GM23338 (cell line): ENCODE measurements around the gene ADAMTSL5. TPM values are rescaled to one million over a fixed set of nuclear protein-coding genes. Genes with fewer than 3 reads are reported as not detected.

Experiments used
- ATAC-seq: fragments of 200-7000 bp; cut with Tn5 transposase; 3 replicates; pipeline ENCODE4 v1.9.1; 2020
- DNase-seq: peaks from one replicate; pipeline ENCODE4 v3.0.0-alpha.2; 2015; ENCODE audit warnings: low spot score
- H2AFZ ChIP-seq: fragments of 200-600 bp; sonication (generic); 2 replicates; pipeline ENCODE4 v1.8.0; 2016; ENCODE audit warnings: antibody characterized with exemption, mild to moderate bottlenecking, moderate library complexity
- H3F3A ChIP-seq: fragments of 200-600 bp; sonication (generic); replicated peaks from 2 replicates; pipeline ENCODE4 v1.8.0; 2017; ENCODE audit warnings: antibody characterized with exemption, mixed run types, low read depth
- H3K27ac ChIP-seq: fragments of 200-600 bp; sonication (generic); 2 replicates; pipeline ENCODE4 v1.6.1; 2016; ENCODE audit warnings: low read depth
- H3K27me3 ChIP-seq: fragments of 200-600 bp; sonication (generic); 2 replicates; pipeline ENCODE4 v1.8.0; 2016; ENCODE audit warnings: mild to moderate bottlenecking, mixed run types, moderate library complexity; ENCODE audit not compliant: insufficient read depth
- H3K36me3 ChIP-seq: fragments of 200-600 bp; sonication (generic); 2 replicates; pipeline ENCODE4 v1.8.0; 2016; ENCODE audit warnings: mild to moderate bottlenecking; ENCODE audit not compliant: insufficient read depth
- H3K4me1 ChIP-seq: fragments of 200-600 bp; sonication (generic); 2 replicates; pipeline ENCODE4 v1.8.0; 2016; ENCODE audit warnings: mild to moderate bottlenecking, moderate library complexity; ENCODE audit not compliant: insufficient read depth
- H3K4me2 ChIP-seq: fragments of 200-600 bp; sonication (generic); 2 replicates; pipeline ENCODE4 v1.7.1; 2017; ENCODE audit warnings: mixed run types
- H3K4me3 ChIP-seq: fragments of 200-600 bp; sonication (generic); 2 replicates; pipeline ENCODE4 v1.6.1; 2016; ENCODE audit warnings: mixed run types
- H3K79me2 ChIP-seq: fragments of 200-600 bp; sonication (generic); replicated peaks from 2 replicates; pipeline ENCODE4 v1.8.0; 2017; ENCODE audit warnings: mild to moderate bottlenecking; ENCODE audit not compliant: insufficient read depth
- H3K9me2 ChIP-seq: fragments of 200-600 bp; sonication (generic); 2 replicates; pipeline ENCODE4 v1.8.0; 2017; ENCODE audit not compliant: insufficient read depth
- H4K20me1 ChIP-seq: fragments of 200-600 bp; sonication (generic); replicated peaks from 2 replicates; pipeline ENCODE4 v1.8.0; 2017; ENCODE audit warnings: mild to moderate bottlenecking; ENCODE audit not compliant: insufficient read depth
- H3K27ac Mint-ChIP-seq: 2 replicates; pipeline ENCODE4 v1.8.0; 2020; ENCODE audit warnings: inconsistent platforms, mild to moderate bottlenecking, moderate library complexity, mixed read lengths
- H3K27me3 Mint-ChIP-seq: 3 replicates; pipeline ENCODE4 v1.8.0; 2022; ENCODE audit warnings: low read depth, mild to moderate bottlenecking, moderate library complexity, mixed read lengths, inconsistent platforms; ENCODE audit not compliant: insufficient read depth, poor library complexity
- H3K36me3 Mint-ChIP-seq: 3 replicates; pipeline ENCODE4 v1.8.0; 2021; ENCODE audit warnings: low read depth, mild to moderate bottlenecking, inconsistent platforms, moderate library complexity, mixed read lengths
- H3K4me1 Mint-ChIP-seq: 3 replicates; pipeline ENCODE4 v1.8.0; 2020; ENCODE audit warnings: mild to moderate bottlenecking, inconsistent platforms, mixed read lengths
- H3K4me3 Mint-ChIP-seq: 3 replicates; pipeline ENCODE4 v1.8.0; 2021; ENCODE audit warnings: moderate library complexity, mild to moderate bottlenecking, inconsistent platforms, mixed read lengths
- H3K9me3 Mint-ChIP-seq: 3 replicates; pipeline ENCODE4 v1.8.0; 2020; ENCODE audit warnings: moderate library complexity, mild to moderate bottlenecking, inconsistent platforms, mixed read lengths
- CREB1 ChIP-seq: fragments of 250-450 bp; sonication (Bioruptor Pico); IDR thresholded peaks from 2 replicates; pipeline ENCODE4 v1.5.0; 2020; ENCODE audit warnings: low read depth, mild to moderate bottlenecking, moderate library complexity
- EZH2 ChIP-seq: fragments of 200-600 bp; sonication (generic); IDR thresholded peaks from one replicate; pipeline ENCODE4 v1.8.0; 2017; ENCODE audit warnings: antibody characterized with exemption, mild to moderate bottlenecking, low read depth; ENCODE audit not compliant: unreplicated experiment
- EZH2phosphoT487 ChIP-seq: fragments of 200-600 bp; sonication (generic); IDR thresholded peaks from one replicate; pipeline ENCODE4 v1.8.1; 2018; ENCODE audit warnings: antibody characterized with exemption; ENCODE audit not compliant: unreplicated experiment
- JUNB ChIP-seq: IDR thresholded peaks from one replicate; pipeline ENCODE4 v1.6.1; 2016; ENCODE audit warnings: antibody characterized with exemption; ENCODE audit not compliant: unreplicated experiment
- STAT1 ChIP-seq: IDR thresholded peaks from one replicate; pipeline ENCODE4 v1.6.1; 2016; ENCODE audit warnings: antibody characterized with exemption; ENCODE audit not compliant: unreplicated experiment
- ZNF114 ChIP-seq: fragments of 250-450 bp; sonication (Bioruptor Pico); IDR thresholded peaks from 2 replicates; pipeline ENCODE4 v1.5.0; 2020; ENCODE audit warnings: mild to moderate bottlenecking, moderate library complexity
- ZNF331 ChIP-seq: fragments of 250-450 bp; sonication (Bioruptor Pico); IDR thresholded peaks from 2 replicates; pipeline ENCODE4 v1.5.0; 2020; ENCODE audit warnings: low read depth, mild to moderate bottlenecking, moderate library complexity
- polyA plus RNA-seq: library from polyadenylated mRNA; unstranded; fragments of >200 nt; fragmentation: Nextera tagmentation; extraction: Ambion mirVana; gene quantifications from 2 replicates; pipeline ENCODE4 v1.2.1, GENCODE V29; 2016
- total RNA-seq: library from RNA; depleted of rRNA; stranded (reverse); fragments of >200 nt; shearing (Covaris generic); gene quantifications from 2 replicates; pipeline ENCODE4 v1.2.3, GENCODE V29; 2014
- TF ChIP-seq, protein P1 (sequence below): IDR thresholded peaks from one replicate; pipeline ENCODE4 v1.6.1; 2018; ENCODE audit warnings: antibody characterized with exemption; ENCODE audit not compliant: unreplicated experiment
- TF ChIP-seq, protein P2 (sequence below): IDR thresholded peaks from 2 replicates; pipeline ENCODE4 v1.6.1; 2016; ENCODE audit warnings: antibody characterized with exemption
- TF ChIP-seq, protein P3 (sequence below), 2 experiments: fragments of 200-600 bp in 1 of 2; sonication (generic) in 1 of 2; conservative IDR thresholded peaks; 2 replicates each; pipeline versions ENCODE4 v1.5.1 to v1.6.1; 2016 to 2017; ENCODE audit warnings: antibody characterized with exemption in 2 of 2, low read depth in 2 of 2, mild to moderate bottlenecking in 2 of 2, moderate library complexity in 1 of 2
- TF ChIP-seq, protein P4 (sequence below): fragments of 250-450 bp; sonication (Bioruptor Pico); IDR thresholded peaks from 2 replicates; pipeline ENCODE4 v1.5.0; 2020; ENCODE audit warnings: mild to moderate bottlenecking, moderate library complexity

ADAMTSL5 gene
- total and polyA plus RNA-seq, 2 experiments from 2014 or later = 0.10 to 0.97 TPM

DNA sequence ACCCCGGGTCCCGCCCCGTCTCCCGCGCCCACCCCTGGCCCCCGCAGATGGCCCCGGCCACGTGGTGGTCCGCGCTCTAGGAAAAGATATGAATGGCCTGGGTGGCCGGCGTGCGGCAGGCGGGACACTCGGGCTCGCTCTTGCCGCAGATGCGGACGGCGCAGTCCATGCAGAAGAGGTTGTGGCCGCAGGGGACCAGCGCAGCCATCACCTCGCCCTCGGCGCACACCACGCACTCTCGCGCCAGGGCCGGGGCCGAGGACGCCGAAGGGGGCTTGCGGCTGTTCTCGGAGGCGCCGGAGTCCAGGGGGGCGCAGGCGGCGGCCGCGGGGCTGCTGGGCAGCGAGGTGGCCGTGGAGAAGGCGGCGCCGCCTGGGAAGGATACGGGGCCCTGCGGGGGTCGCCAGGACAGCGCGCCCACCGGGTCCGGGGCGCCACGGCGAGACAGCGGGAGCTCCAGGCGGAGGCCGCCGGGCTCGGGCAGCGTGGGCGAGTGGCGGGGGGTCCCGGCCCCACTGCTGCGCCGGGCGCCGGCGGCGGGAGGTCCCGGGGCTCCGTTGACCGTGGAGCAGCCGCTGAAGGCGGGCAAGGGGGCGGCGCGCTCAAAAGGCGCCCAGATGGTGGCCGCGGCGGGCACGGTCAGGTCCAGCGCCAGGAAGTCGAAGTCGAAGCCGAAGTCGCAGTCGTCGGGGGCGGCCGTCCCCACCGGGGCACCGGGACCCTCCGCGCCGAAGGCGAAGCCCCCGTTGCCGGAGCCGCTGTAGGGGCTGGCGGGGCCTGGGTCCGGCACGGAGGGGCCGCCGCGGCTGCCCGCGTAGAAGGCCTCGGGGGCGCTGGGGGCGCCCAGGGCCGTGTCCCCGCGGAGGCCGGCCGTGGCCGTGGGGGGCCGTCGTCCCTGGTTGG, 42.9 kb upstream of the ADAMTSL5 start (continued):
- TF ChIP-seq, protein P1, sequence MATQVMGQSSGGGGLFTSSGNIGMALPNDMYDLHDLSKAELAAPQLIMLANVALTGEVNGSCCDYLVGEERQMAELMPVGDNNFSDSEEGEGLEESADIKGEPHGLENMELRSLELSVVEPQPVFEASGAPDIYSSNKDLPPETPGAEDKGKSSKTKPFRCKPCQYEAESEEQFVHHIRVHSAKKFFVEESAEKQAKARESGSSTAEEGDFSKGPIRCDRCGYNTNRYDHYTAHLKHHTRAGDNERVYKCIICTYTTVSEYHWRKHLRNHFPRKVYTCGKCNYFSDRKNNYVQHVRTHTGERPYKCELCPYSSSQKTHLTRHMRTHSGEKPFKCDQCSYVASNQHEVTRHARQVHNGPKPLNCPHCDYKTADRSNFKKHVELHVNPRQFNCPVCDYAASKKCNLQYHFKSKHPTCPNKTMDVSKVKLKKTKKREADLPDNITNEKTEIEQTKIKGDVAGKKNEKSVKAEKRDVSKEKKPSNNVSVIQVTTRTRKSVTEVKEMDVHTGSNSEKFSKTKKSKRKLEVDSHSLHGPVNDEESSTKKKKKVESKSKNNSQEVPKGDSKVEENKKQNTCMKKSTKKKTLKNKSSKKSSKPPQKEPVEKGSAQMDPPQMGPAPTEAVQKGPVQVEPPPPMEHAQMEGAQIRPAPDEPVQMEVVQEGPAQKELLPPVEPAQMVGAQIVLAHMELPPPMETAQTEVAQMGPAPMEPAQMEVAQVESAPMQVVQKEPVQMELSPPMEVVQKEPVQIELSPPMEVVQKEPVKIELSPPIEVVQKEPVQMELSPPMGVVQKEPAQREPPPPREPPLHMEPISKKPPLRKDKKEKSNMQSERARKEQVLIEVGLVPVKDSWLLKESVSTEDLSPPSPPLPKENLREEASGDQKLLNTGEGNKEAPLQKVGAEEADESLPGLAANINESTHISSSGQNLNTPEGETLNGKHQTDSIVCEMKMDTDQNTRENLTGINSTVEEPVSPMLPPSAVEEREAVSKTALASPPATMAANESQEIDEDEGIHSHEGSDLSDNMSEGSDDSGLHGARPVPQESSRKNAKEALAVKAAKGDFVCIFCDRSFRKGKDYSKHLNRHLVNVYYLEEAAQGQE = no peak
- TF ChIP-seq ZNF331 (CRISPR knock-in tag) = no peak
- TF ChIP-seq JUNB = no peak
- TF ChIP-seq, protein P2, sequence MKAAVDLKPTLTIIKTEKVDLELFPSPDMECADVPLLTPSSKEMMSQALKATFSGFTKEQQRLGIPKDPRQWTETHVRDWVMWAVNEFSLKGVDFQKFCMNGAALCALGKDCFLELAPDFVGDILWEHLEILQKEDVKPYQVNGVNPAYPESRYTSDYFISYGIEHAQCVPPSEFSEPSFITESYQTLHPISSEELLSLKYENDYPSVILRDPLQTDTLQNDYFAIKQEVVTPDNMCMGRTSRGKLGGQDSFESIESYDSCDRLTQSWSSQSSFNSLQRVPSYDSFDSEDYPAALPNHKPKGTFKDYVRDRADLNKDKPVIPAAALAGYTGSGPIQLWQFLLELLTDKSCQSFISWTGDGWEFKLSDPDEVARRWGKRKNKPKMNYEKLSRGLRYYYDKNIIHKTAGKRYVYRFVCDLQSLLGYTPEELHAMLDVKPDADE = no peak
- no peak for TF ChIP-seq CREB1 (CRISPR knock-in tag)
- TF ChIP-seq STAT1 = no peak
- TF ChIP-seq EZH2phosphoT487 = no peak
- no peak for TF ChIP-seq ZNF114 (CRISPR knock-in tag)

DNA sequence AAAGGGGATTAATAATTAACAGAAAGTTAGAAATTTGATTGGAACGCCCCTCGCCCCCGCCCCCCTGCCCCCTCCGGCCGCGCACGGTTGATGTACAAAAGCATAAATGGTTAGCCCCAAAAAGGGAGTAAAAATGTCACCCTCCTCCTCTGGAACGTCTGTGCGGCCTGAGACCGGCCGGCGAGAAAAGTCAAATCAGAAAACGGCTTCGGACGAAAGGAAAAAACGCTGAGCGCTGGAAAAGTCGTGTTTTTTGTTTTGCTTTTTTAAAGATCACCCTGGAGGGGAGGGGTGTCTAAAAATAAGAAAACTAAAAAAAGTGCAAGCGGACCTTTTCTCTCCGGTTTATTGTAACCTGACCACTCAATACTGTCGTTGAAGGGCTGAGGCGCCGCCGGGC, 42.1 kb upstream of the ADAMTSL5 start:
- Histone ChIP-seq H3K4me1 (no peaks in the 10 kb centered on the region; the same call in 1 of the 2 replicates), H3K4me2 (no peak overlapping the region), H3K79me2 (peaks cover 18% of the 10 kb centered on the region), H4K20me1 (peaks cover 16% of the 10 kb centered on the region), H3K9me2 (no peaks in the 10 kb centered on the region), H3K27me3 (no peaks in the 10 kb centered on the region), H3K36me3 (peaks cover 3% of the 10 kb centered on the region; the same call in 1 of the 2 replicates), H3F3A (peaks cover 6% of the 10 kb centered on the region; the same call in 1 of the 2 replicates), H3K4me3 (no peak overlapping the region), H2AFZ (no peak overlapping the region), H3K27ac (no peak overlapping the region)
- Mint-ChIP-seq H3K27ac (no peak overlapping the region), H3K27me3 (peaks cover 12% of the 10 kb centered on the region), H3K4me1 (no peaks in the 10 kb centered on the region), H3K4me3 (no peak overlapping the region), H3K9me3 (peaks cover 3% of the 10 kb centered on the region; the same call in 2 of the 3 replicates), H3K36me3 (peaks cover 7% of the 10 kb centered on the region; the same call in 1 of the 3 replicates)
- DNase-seq (no peak), ATAC-seq (no peak)
- TF ChIP-seq, protein P3, sequence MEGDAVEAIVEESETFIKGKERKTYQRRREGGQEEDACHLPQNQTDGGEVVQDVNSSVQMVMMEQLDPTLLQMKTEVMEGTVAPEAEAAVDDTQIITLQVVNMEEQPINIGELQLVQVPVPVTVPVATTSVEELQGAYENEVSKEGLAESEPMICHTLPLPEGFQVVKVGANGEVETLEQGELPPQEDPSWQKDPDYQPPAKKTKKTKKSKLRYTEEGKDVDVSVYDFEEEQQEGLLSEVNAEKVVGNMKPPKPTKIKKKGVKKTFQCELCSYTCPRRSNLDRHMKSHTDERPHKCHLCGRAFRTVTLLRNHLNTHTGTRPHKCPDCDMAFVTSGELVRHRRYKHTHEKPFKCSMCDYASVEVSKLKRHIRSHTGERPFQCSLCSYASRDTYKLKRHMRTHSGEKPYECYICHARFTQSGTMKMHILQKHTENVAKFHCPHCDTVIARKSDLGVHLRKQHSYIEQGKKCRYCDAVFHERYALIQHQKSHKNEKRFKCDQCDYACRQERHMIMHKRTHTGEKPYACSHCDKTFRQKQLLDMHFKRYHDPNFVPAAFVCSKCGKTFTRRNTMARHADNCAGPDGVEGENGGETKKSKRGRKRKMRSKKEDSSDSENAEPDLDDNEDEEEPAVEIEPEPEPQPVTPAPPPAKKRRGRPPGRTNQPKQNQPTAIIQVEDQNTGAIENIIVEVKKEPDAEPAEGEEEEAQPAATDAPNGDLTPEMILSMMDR (conservative IDR thresholded peaks at IDR 0.05; ENCODE audit: low read depth in 2 of 2) = no peak
- TF ChIP-seq, protein P4, sequence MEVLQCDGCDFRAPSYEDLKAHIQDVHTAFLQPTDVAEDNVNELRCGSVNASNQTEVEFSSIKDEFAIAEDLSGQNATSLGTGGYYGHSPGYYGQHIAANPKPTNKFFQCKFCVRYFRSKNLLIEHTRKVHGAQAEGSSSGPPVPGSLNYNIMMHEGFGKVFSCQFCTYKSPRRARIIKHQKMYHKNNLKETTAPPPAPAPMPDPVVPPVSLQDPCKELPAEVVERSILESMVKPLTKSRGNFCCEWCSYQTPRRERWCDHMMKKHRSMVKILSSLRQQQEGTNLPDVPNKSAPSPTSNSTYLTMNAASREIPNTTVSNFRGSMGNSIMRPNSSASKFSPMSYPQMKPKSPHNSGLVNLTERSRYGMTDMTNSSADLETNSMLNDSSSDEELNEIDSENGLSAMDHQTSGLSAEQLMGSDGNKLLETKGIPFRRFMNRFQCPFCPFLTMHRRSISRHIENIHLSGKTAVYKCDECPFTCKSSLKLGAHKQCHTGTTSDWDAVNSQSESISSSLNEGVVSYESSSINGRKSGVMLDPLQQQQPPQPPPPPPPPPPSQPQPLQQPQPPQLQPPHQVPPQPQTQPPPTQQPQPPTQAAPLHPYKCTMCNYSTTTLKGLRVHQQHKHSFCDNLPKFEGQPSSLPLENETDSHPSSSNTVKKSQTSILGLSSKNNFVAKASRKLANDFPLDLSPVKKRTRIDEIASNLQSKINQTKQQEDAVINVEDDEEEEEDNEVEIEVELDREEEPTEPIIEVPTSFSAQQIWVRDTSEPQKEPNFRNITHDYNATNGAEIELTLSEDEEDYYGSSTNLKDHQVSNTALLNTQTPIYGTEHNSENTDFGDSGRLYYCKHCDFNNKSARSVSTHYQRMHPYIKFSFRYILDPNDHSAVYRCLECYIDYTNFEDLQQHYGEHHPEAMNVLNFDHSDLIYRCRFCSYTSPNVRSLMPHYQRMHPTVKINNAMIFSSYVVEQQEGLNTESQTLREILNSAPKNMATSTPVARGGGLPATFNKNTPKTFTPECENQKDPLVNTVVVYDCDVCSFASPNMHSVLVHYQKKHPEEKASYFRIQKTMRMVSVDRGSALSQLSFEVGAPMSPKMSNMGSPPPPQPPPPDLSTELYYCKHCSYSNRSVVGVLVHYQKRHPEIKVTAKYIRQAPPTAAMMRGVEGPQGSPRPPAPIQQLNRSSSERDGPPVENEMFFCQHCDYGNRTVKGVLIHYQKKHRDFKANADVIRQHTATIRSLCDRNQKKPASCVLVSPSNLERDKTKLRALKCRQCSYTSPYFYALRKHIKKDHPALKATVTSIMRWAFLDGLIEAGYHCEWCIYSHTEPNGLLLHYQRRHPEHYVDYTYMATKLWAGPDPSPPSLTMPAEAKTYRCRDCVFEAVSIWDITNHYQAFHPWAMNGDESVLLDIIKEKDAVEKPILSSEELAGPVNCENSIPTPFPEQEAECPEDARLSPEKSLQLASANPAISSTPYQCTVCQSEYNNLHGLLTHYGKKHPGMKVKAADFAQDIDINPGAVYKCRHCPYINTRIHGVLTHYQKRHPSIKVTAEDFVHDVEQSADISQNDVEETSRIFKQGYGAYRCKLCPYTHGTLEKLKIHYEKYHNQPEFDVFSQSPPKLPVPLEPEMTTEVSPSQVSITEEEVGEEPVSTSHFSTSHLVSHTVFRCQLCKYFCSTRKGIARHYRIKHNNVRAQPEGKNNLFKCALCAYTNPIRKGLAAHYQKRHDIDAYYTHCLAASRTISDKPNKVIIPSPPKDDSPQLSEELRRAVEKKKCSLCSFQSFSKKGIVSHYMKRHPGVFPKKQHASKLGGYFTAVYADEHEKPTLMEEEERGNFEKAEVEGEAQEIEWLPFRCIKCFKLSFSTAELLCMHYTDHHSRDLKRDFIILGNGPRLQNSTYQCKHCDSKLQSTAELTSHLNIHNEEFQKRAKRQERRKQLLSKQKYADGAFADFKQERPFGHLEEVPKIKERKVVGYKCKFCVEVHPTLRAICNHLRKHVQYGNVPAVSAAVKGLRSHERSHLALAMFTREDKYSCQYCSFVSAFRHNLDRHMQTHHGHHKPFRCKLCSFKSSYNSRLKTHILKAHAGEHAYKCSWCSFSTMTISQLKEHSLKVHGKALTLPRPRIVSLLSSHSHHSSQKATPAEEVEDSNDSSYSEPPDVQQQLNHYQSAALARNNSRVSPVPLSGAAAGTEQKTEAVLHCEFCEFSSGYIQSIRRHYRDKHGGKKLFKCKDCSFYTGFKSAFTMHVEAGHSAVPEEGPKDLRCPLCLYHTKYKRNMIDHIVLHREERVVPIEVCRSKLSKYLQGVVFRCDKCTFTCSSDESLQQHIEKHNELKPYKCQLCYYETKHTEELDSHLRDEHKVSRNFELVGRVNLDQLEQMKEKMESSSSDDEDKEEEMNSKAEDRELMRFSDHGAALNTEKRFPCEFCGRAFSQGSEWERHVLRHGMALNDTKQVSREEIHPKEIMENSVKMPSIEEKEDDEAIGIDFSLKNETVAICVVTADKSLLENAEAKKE (CRISPR knock-in tag) = no peak
- TF ChIP-seq ZNF114 (CRISPR knock-in tag) (no peak), CREB1 (CRISPR knock-in tag) (no peak), EZH2phosphoT487 (no peak), EZH2 (no peak), ZNF331 (CRISPR knock-in tag) (no peak)
